Activated T-cell treated with anti-CD3 and anti-CD28 coated beads, Interleukin-2, amount 50 U/mL, for 72 hours (primary cell): ENCODE measurements around the gene KIRREL3. TPM values are rescaled to one million over a fixed set of nuclear protein-coding genes. Genes with fewer than 3 reads are reported as not detected.

Experiments used
- ATAC-seq, 2 donors: fragments of 150-1000 bp; cut with Tn5 transposase; replicated peaks in 1 of 2; 2 replicates each; pipeline ENCODE4 v1.10.0; 2021; ENCODE audit warnings: moderate library complexity in 2 of 2, mild to moderate bottlenecking in 1 of 2
- DNase-seq, 2 donors: peaks; one replicate each; pipeline ENCODE4 v3.0.0; 2021 to 2022; ENCODE audit warnings: mixed read lengths in 1 of 2
- H3K27ac Mint-ChIP-seq: one replicate; pipeline ENCODE4 v1.8.0; 2022; ENCODE audit warnings: mild to moderate bottlenecking, moderate library complexity, mixed read lengths
- H3K27me3 Mint-ChIP-seq: one replicate; pipeline ENCODE4 v1.8.0; 2022; ENCODE audit warnings: low read depth, mixed read lengths
- H3K36me3 Mint-ChIP-seq, 2 donors: one replicate each; pipeline ENCODE4 v1.8.0; 2022; ENCODE audit warnings: mixed read lengths in 2 of 2, mild to moderate bottlenecking in 1 of 2; ENCODE audit not compliant: insufficient read depth in 2 of 2
- H3K4me1 Mint-ChIP-seq: one replicate; pipeline ENCODE4 v1.8.0; 2022; ENCODE audit warnings: low read depth, mixed read lengths
- H3K4me3 Mint-ChIP-seq, 2 donors: one replicate each; pipeline ENCODE4 v1.8.0; 2022; ENCODE audit warnings: mild to moderate bottlenecking in 2 of 2, mixed read lengths in 2 of 2, moderate library complexity in 2 of 2
- H3K9me3 Mint-ChIP-seq, 2 donors: one replicate each; pipeline ENCODE4 v1.8.0; 2022; ENCODE audit warnings: mixed read lengths in 2 of 2
- total RNA-seq, 2 donors: library from RNA; stranded (reverse); gene quantifications; one replicate each; pipeline ENCODE4 v1.2.3, GENCODE V29; 2022

KIRREL3 gene
- total RNA-seq, 2 donors from 2014 or later = not detected

GRCh38 chr11:126567419-126567818 lies 433.2 kb downstream of the KIRREL3 start:
- Mint-ChIP-seq H3K4me3 (no peak overlapping the region), H3K4me1 (no peaks in the 10 kb centered on the region), H3K9me3 (no peaks in the 10 kb centered on the region), H3K27me3 (peaks cover 32% of the 10 kb centered on the region), H3K36me3 (no peaks in the 10 kb centered on the region), H3K27ac (no peak overlapping the region)
- ATAC-seq (no peak), DNase-seq (no peak)

GRCh38 chr11:126564566-126564965 lies 436.0 kb downstream of the KIRREL3 start:
- H3K27me3 Mint-ChIP-seq = peaks cover 47% of the 10 kb centered on the region
- H3K4me3 Mint-ChIP-seq = no peak overlapping the region
- ATAC-seq (no peak), DNase-seq (no peak)
- no peak overlapping the region for H3K27ac Mint-ChIP-seq
- H3K36me3 Mint-ChIP-seq = no peaks in the 10 kb centered on the region
- H3K4me1 Mint-ChIP-seq = no peaks in the 10 kb centered on the region
- peaks cover 0 to 4% of the 10 kb centered on the region in 2 donors for H3K9me3 Mint-ChIP-seq

- Mint-ChIP-seq H3K36me3 (no peaks in the 10 kb centered on the region), H3K9me3 (peaks cover 0 to 4% of the 10 kb centered on the region in 2 donors), H3K27me3 (peaks cover 30% of the 10 kb centered on the region), H3K27ac (no peak overlapping the region), H3K4me1 (no peaks in the 10 kb centered on the region), H3K4me3 (no peak overlapping the region)
- ATAC-seq (no peak), DNase-seq (peak; percentile 2 to 5)
These were observed 439.2 kb downstream of the KIRREL3 start for GRCh38 chr11:126561327-126561893.

GRCh38 chr11:126560221-126560620 lies 440.3 kb downstream of the KIRREL3 start:
- Mint-ChIP-seq H3K27me3 (peaks cover 22% of the 10 kb centered on the region), H3K36me3 (no peaks in the 10 kb centered on the region), H3K27ac (no peak overlapping the region), H3K4me3 (no peak overlapping the region), H3K4me1 (no peaks in the 10 kb centered on the region), H3K9me3 (peaks cover 0 to 4% of the 10 kb centered on the region in 2 donors)
- ATAC-seq (no peak), DNase-seq (no peak)

GRCh38 chr11:126548581-126549550 lies 451.7 kb downstream of the KIRREL3 start:
- no peak for ATAC-seq
- Mint-ChIP-seq H3K4me1 (no peaks in the 10 kb centered on the region), H3K9me3 (no peaks in the 10 kb centered on the region)

GRCh38 chr11:126547691-126548090 lies 452.9 kb downstream of the KIRREL3 start:
- no peaks in the 10 kb centered on the region for H3K9me3 Mint-ChIP-seq
- peaks cover 17% of the 10 kb centered on the region for H3K27me3 Mint-ChIP-seq
- DNase-seq (no peak), ATAC-seq (no peak)
- no peaks in the 10 kb centered on the region for H3K36me3 Mint-ChIP-seq
- H3K27ac Mint-ChIP-seq = no peak overlapping the region
- H3K4me1 Mint-ChIP-seq = no peaks in the 10 kb centered on the region
- H3K4me3 Mint-ChIP-seq = no peak overlapping the region

More at GRCh38 chr11:126548581-126549550, 451.7 kb downstream of the KIRREL3 start:
- no peak for DNase-seq
- Mint-ChIP-seq H3K36me3 (peaks cover 0 to 1% of the 10 kb centered on the region in 2 donors), H3K4me3 (no peak overlapping the region), H3K27me3 (peaks cover 14% of the 10 kb centered on the region), H3K27ac (no peak overlapping the region)

GRCh38 chr11:126547161-126547560 lies 453.4 kb downstream of the KIRREL3 start:
- Mint-ChIP-seq H3K4me3 (no peak overlapping the region), H3K36me3 (no peaks in the 10 kb centered on the region), H3K27me3 (peaks cover 17% of the 10 kb centered on the region), H3K4me1 (no peaks in the 10 kb centered on the region), H3K9me3 (no peaks in the 10 kb centered on the region), H3K27ac (no peak overlapping the region)
- no peak for ATAC-seq
- DNase-seq = no peak

GRCh38 chr11:126546694-126547093 lies 453.9 kb downstream of the KIRREL3 start:
- H3K4me1 Mint-ChIP-seq = no peaks in the 10 kb centered on the region
- H3K9me3 Mint-ChIP-seq = no peaks in the 10 kb centered on the region
- no peak for DNase-seq
- H3K36me3 Mint-ChIP-seq = no peaks in the 10 kb centered on the region
- H3K27ac Mint-ChIP-seq = no peak overlapping the region
- no peak overlapping the region for H3K4me3 Mint-ChIP-seq
- no peak for ATAC-seq
- H3K27me3 Mint-ChIP-seq = peaks cover 17% of the 10 kb centered on the region

- DNase-seq = no peak
- no peak for ATAC-seq
- Mint-ChIP-seq H3K4me3 (no peak overlapping the region), H3K36me3 (no peaks in the 10 kb centered on the region), H3K9me3 (no peaks in the 10 kb centered on the region), H3K4me1 (no peaks in the 10 kb centered on the region), H3K27me3 (peaks cover 17% of the 10 kb centered on the region), H3K27ac (no peak overlapping the region)
These were observed 454.4 kb downstream of the KIRREL3 start for GRCh38 chr11:126546191-126546590.

GRCh38 chr11:126545057-126545555 lies 455.5 kb downstream of the KIRREL3 start:
- Mint-ChIP-seq H3K4me1 (no peaks in the 10 kb centered on the region), H3K4me3 (no peak overlapping the region), H3K27ac (no peak overlapping the region), H3K27me3 (peaks cover 17% of the 10 kb centered on the region), H3K36me3 (no peaks in the 10 kb centered on the region), H3K9me3 (no peaks in the 10 kb centered on the region)
- DNase-seq = no peak
- ATAC-seq = no peak

- H3K36me3 Mint-ChIP-seq = no peaks in the 10 kb centered on the region
- ATAC-seq (no peak), DNase-seq (no peak)
- H3K4me3 Mint-ChIP-seq = no peak overlapping the region
- H3K27ac Mint-ChIP-seq = no peak overlapping the region
- peaks cover 17% of the 10 kb centered on the region for H3K27me3 Mint-ChIP-seq
- no peaks in the 10 kb centered on the region for H3K9me3 Mint-ChIP-seq
- H3K4me1 Mint-ChIP-seq = no peaks in the 10 kb centered on the region
These were observed 456.2 kb downstream of the KIRREL3 start for GRCh38 chr11:126544108-126545056.

- Mint-ChIP-seq H3K36me3 (no peaks in the 10 kb centered on the region), H3K4me3 (no peak overlapping the region), H3K9me3 (no peaks in the 10 kb centered on the region), H3K27me3 (peaks cover 18% of the 10 kb centered on the region), H3K27ac (no peak overlapping the region), H3K4me1 (no peaks in the 10 kb centered on the region)
- ATAC-seq (no peak), DNase-seq (no peak)
These were observed 456.9 kb downstream of the KIRREL3 start for GRCh38 chr11:126543691-126544090.
